Endothelial cell (in vitro differentiated cells): ENCODE measurements around the gene MCM9. TPM values are rescaled to one million over a fixed set of nuclear protein-coding genes. Genes with fewer than 3 reads are reported as not detected.

Experiments
- DNase-seq: peaks from one replicate; pipeline ENCODE4 v3.0.0; 2021; ENCODE audit warnings: low spot score
- H3K27ac Mint-ChIP-seq: one replicate; pipeline ENCODE4 v1.8.0; 2021; ENCODE audit warnings: mixed read lengths, inconsistent platforms; ENCODE audit not compliant: unreplicated experiment
- H3K27me3 Mint-ChIP-seq: one replicate; pipeline ENCODE4 v1.8.0; 2021; ENCODE audit warnings: mild to moderate bottlenecking, moderate library complexity, mixed read lengths, inconsistent platforms; ENCODE audit not compliant: unreplicated experiment
- H3K36me3 Mint-ChIP-seq: one replicate; pipeline ENCODE4 v1.8.0; 2021; ENCODE audit warnings: mild to moderate bottlenecking, low read depth, mixed read lengths, inconsistent platforms; ENCODE audit not compliant: unreplicated experiment
- H3K4me1 Mint-ChIP-seq: one replicate; pipeline ENCODE4 v1.8.0; 2021; ENCODE audit warnings: mild to moderate bottlenecking, mixed read lengths, inconsistent platforms; ENCODE audit not compliant: unreplicated experiment
- H3K4me3 Mint-ChIP-seq: one replicate; pipeline ENCODE4 v1.8.0; 2021; ENCODE audit warnings: mild to moderate bottlenecking, mixed read lengths, inconsistent platforms; ENCODE audit not compliant: unreplicated experiment
- H3K9me3 Mint-ChIP-seq: one replicate; pipeline ENCODE4 v1.8.0; 2021; ENCODE audit warnings: mixed read lengths, inconsistent platforms; ENCODE audit not compliant: unreplicated experiment
- total RNA-seq: library from RNA; stranded (reverse); fragmentation: NEBNext Ultra II Directional; extraction: Animal tissue kit (Norgen Biotek cat#: 25700); gene quantifications from one replicate; pipeline ENCODE4 v1.2.1, GENCODE V29; 2021; ENCODE audit not compliant: unreplicated experiment
- TF ChIP-seq, protein P1 (sequence below): fragments of 200-600 bp; sonication (generic); IDR thresholded peaks from one replicate; pipeline ENCODE4 v1.5.0; 2021; ENCODE audit warnings: antibody characterized with exemption; ENCODE audit not compliant: unreplicated experiment

The MCM9 gene
- total RNA-seq, 1 donor from 2014 or later = 12.8 TPM

DNA sequence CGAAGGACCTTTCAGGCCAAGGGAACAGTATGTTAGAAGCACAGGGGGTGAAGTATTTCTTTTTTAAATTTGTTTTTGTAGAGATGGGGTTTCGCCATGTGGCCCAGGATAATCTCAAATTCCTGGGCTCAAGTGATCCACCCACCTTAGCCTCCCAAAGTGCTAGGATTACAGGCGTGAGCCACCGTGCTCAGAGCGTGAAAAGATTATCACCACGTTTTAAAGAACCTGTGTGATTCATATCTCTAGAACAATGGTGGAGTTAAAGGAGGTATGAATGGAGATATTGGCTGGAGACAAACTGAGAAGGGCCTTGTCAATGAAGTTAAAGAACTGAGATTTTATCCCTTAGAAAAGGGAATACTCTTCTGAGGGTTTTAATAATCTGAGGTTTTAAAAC lies 31.3 kb downstream of the MCM9 start:
- H3K4me3 Mint-ChIP-seq = no peak overlapping the region
- peak overlapping the region; percentile 53 for H3K27ac Mint-ChIP-seq
- no peaks in the 10 kb centered on the region for H3K9me3 Mint-ChIP-seq
- DNase-seq = no peak
- H3K27me3 Mint-ChIP-seq = peaks cover 2% of the 10 kb centered on the region
- peaks cover 29% of the 10 kb centered on the region for H3K4me1 Mint-ChIP-seq
- H3K36me3 Mint-ChIP-seq = peaks cover 30% of the 10 kb centered on the region
- TF ChIP-seq, protein P1, sequence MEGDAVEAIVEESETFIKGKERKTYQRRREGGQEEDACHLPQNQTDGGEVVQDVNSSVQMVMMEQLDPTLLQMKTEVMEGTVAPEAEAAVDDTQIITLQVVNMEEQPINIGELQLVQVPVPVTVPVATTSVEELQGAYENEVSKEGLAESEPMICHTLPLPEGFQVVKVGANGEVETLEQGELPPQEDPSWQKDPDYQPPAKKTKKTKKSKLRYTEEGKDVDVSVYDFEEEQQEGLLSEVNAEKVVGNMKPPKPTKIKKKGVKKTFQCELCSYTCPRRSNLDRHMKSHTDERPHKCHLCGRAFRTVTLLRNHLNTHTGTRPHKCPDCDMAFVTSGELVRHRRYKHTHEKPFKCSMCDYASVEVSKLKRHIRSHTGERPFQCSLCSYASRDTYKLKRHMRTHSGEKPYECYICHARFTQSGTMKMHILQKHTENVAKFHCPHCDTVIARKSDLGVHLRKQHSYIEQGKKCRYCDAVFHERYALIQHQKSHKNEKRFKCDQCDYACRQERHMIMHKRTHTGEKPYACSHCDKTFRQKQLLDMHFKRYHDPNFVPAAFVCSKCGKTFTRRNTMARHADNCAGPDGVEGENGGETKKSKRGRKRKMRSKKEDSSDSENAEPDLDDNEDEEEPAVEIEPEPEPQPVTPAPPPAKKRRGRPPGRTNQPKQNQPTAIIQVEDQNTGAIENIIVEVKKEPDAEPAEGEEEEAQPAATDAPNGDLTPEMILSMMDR = no peak

DNA sequence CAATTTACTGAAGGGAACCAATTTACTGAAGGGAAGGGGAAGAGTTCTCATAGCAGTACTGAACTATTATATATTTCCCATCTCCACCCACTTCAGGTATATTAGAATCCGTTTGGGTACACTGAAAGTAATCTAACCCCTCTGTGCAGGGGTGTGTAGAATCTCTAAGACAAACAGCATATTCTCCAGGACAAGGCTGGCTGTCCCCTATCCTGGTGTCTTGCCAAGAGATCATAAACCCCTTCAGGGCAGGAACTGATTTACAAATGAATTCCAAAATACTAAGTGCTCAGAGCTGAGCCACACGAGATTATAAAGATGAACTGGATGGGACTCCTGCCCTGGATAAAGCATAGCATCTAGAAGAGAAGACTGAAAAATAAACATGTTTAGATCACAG lies 31.8 kb downstream of the MCM9 start:
- H3K9me3 Mint-ChIP-seq = no peaks in the 10 kb centered on the region
- peaks cover 30% of the 10 kb centered on the region for H3K4me1 Mint-ChIP-seq
- no peak overlapping the region for H3K4me3 Mint-ChIP-seq
- peak overlapping the region; percentile 53 for H3K27ac Mint-ChIP-seq
- no peak for DNase-seq
- peaks cover 30% of the 10 kb centered on the region for H3K36me3 Mint-ChIP-seq
- peaks cover 2% of the 10 kb centered on the region for H3K27me3 Mint-ChIP-seq
- TF ChIP-seq, protein P1 = no peak

DNA sequence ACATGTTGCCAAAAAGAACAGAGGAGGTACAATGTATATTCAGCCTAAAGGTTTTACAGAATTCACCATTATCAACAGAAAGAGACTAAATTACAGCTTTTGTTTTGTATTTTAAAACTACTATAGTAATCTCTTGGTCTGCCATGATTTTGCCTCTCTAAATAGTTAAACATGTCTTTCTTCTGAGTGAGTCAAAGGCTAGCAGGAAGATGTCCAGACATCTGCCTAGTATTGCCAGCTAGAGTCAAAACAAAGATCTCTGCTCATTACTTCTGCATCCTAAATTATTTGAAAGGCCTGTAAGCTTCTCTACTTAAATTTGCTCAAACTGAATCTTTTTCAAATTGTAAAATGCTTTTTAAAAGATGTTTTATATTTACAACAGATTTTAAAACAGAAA lies 32.2 kb downstream of the MCM9 start:
- Mint-ChIP-seq H3K4me3 (no peak overlapping the region), H3K27ac (peak overlapping the region; percentile 53), H3K36me3 (peaks cover 30% of the 10 kb centered on the region), H3K4me1 (peaks cover 30% of the 10 kb centered on the region), H3K9me3 (no peaks in the 10 kb centered on the region), H3K27me3 (peaks cover 2% of the 10 kb centered on the region)
- no peak for DNase-seq
- TF ChIP-seq, protein P1 = no peak

DNA sequence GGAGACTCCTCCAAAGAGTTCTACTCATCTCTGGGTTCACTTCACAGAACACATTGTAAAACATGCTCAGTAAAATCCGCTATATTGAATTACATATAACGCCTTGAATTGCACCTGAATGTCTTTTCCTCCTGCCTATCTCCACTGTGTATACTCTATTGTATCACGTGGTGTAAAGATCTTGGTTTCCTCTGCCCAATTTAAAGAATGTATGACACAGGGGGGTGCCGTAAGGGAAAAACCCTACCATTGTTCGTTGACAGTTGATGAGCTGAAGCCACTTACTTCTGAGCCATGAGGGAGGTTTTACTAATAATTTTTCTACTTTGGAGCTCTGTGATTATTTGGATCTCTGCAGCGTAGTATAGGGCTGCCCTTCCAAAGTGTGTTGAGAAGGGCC lies 35.0 kb downstream of the MCM9 start:
- peak overlapping the region; percentile 59 for H3K27ac Mint-ChIP-seq
- TF ChIP-seq, protein P1 = no peak
- peaks cover 20% of the 10 kb centered on the region for H3K36me3 Mint-ChIP-seq
- DNase-seq = no peak
- no peak overlapping the region for H3K4me3 Mint-ChIP-seq
- peaks cover 30% of the 10 kb centered on the region for H3K4me1 Mint-ChIP-seq
- H3K9me3 Mint-ChIP-seq = no peaks in the 10 kb centered on the region
- peaks cover 7% of the 10 kb centered on the region for H3K27me3 Mint-ChIP-seq

DNA sequence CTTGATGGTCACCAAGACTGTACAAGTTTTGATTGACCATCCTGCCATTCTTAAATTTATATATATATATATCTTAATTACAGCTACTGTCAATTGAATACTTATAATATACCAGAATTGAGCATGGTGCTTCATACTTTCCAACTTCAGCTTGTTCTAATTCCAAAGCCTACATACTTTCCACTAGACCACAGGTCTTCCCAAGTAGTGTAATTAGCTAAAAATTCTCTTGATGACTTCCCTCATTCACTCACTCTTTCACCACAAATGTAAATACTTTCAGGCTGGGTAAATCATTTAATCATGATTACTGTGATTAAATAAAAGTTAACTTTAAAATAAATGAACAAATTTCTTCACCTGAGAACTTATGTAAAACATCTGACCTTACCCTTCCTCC lies 37.6 kb downstream of the MCM9 start:
- H3K4me1 Mint-ChIP-seq = peaks cover 40% of the 10 kb centered on the region
- H3K4me3 Mint-ChIP-seq = peak overlapping the region; percentile 31
- peaks cover 13% of the 10 kb centered on the region for H3K27me3 Mint-ChIP-seq
- DNase-seq = no peak
- no peaks in the 10 kb centered on the region for H3K9me3 Mint-ChIP-seq
- H3K36me3 Mint-ChIP-seq = peaks cover 11% of the 10 kb centered on the region
- TF ChIP-seq, protein P1 = no peak
- H3K27ac Mint-ChIP-seq = peak overlapping the region; percentile 67
